ENCODE data around the gene CLRN3.

The CLRN3 gene

DNA sequence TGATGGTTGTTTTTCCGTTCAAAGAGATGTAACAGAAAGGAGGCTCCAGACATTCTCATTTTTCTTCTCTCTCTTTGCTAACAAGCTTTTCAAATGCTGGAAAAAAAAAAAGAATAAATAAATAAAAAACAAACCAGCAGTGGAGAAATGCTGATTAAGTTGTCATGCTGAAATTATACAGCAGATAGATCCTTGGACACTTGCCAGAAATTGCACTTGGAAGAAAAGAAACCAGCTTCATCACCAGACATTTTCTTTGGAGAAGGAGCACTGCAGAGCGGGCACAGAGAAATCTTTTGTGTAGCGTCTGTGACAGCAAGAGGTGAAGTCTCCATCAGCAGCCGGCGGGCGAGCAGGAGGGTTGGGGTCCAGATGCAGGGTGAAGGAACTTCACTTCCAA, 55.8 kb downstream of the CLRN3 start:
- DNase-seq, result no peak

DNA sequence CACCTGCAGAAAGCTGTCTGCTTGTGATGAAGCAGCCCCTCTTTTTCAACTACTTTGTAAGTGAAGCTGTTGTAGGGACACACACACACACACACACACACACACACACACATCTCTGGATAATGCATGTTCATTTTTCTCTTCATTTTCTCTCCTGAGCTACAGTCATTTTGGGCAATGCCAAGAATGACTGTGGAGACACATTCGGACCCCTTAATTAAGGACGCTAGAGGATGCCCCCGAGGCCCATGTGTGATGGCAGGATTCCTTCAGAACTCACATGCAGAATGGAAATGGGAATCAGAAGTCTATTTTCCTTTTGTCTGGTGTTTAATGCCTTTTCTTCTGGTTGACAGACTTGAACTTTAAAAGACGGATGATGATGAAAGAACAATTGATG, 56.6 kb downstream of the CLRN3 start:
- DNase-seq, result no peak

DNA sequence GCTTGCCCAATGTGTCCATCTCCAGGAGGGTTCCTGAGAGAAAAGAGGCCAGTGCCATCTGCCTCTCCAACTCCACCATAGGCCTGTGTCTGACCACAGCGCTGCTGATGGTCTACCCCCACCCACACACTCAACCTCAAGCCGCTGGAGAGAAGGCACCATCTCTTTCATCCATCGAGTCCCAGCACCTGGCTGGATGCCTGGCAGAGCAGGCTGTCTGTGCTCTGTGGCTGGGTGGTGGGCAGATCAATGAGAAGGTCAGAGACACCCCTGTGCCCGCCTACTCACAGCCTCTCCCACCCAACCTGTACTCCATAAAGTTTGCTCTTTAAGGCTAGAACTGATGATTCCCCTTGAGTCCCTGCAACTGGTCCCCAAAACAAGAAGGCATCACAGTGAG, 58.0 kb downstream of the CLRN3 start:
- DNase-seq, result no peak

DNA sequence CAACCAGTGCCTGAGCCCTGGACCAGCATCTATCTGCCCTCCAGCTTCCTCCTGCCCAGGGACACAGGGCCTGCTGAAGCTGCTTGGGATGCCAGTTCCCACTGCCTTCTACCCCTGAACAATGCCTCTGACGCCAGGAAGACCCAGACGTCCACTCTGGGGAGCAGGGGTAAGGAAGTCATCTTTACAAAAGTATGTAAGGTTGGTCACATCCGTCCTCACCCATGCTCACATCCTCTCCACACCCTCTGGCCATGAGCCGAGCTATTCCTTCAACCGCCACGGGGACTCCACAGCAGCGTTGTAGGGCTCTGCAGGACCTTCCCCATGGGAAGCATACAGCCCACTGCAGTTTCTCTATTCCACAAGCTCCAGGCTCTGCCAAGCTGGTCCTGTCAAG, 58.5 kb downstream of the CLRN3 start:
- no peak for DNase-seq

DNA sequence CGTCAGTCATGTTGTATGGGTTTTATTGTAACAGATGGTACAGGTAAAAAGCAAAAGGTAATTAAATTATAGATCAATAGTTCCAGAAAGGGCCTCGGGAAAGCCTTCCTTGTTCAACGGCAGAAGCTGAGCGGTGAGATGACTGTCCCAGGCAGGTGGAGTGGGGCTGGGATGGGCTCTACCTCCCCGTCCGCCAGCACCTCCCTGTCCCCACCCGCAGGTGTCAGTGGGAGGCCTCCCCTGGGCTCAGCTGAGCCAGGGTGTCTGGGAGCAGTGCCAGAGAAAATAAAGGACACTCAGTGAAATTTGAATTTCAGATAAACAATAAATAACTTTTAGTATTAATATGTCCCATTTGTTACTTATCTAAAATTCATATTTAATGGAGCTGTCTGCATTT, 58.9 kb downstream of the CLRN3 start:
- DNase-seq, result no peak

DNA sequence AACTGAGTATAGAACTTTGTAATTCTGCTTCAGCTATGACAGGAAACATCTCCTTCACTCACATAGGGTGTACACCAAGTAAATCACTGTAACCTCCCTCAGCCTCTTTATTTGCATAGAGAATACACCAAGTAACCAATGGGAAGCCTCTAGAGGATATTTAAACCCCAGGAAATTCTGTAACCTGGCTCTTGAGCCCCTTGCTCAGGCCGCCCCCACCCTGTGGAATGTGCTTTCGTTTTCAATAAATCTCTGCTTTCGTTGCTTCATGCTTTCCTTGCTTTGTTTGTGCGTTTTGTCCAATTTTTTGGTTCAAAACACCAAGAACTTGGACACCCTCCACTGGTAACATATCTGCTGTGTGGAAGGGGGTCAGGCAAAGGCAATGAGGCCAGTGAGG, 60.2 kb downstream of the CLRN3 start:
- no peak for DNase-seq

DNA sequence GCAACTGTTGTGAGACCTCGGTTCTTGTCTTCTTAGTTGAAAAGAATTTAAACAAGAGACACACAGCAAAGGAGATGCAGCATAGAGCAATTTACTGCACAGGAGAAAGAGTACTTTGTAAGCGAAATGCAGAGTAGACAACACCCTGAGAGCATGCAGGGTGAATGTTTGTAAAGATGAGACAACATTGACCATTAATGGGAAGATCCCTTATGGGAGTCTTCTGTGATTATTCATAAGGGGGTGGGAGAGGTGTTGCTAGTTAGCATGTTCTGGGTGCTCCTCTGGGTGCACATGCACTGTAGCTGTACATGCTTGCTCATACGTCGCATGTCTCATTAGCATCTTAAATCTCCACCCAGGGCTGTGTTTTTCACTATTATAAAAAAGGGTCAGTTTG, 62.3 kb downstream of the CLRN3 start:
- DNase-seq, result no peak

Measured in HCEC 1CT (cell line).